ENCODE results near the gene LILRA2.

DNA sequence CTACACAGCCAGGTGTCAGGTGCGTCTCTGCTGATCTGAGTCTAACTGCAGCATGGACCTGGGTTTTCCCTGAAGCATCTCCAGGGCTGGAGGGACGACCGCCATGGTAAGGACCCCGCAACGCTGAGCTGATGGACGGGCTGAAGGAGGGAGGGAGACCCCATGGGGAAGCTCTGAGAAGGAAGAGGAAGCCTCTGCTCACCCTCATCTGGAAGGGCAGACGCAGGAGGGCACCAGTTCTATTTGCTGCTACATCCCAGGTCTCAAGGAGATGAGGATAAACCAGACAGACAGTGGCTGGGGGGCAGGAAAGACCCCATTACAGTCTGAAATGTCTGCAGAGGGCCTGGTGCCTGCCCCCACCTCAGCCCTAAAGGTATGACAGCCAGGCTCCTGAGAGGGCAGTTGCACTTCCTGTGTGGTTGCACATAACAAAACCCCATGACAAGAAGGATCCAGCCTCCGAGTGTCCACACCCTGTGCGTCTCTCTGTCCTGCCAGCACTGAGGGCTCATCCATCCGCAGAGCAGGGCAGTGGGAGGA is at the start of gene LILRA2:
- TF ChIP-seq POLR2A (IDR thresholded peaks at IDR 0.05) = no peak
- TF ChIP-seq, protein P1, sequence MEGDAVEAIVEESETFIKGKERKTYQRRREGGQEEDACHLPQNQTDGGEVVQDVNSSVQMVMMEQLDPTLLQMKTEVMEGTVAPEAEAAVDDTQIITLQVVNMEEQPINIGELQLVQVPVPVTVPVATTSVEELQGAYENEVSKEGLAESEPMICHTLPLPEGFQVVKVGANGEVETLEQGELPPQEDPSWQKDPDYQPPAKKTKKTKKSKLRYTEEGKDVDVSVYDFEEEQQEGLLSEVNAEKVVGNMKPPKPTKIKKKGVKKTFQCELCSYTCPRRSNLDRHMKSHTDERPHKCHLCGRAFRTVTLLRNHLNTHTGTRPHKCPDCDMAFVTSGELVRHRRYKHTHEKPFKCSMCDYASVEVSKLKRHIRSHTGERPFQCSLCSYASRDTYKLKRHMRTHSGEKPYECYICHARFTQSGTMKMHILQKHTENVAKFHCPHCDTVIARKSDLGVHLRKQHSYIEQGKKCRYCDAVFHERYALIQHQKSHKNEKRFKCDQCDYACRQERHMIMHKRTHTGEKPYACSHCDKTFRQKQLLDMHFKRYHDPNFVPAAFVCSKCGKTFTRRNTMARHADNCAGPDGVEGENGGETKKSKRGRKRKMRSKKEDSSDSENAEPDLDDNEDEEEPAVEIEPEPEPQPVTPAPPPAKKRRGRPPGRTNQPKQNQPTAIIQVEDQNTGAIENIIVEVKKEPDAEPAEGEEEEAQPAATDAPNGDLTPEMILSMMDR (IDR thresholded peaks at IDR 0.05) = no peak

All from uterus (tissue), 2 donors.